Dermis blood vessel endothelial cell (primary cell): ENCODE results near the gene PTPRU. TPM values are rescaled to one million over a fixed set of nuclear protein-coding genes. Genes with fewer than 3 reads are reported as not detected.

Source experiments
- DNase-seq: peaks from one replicate; pipeline ENCODE4 v3.0.0; 2010
- total RNA-seq: library from RNA; depleted of rRNA; stranded (reverse); fragments of >200 nt; gene quantifications from 2 replicates; pipeline ENCODE4 v1.2.3, GENCODE V29; 2014

PTPRU gene
- total RNA-seq, 1 donor from 2014 or later: 2.4 TPM

DNA sequence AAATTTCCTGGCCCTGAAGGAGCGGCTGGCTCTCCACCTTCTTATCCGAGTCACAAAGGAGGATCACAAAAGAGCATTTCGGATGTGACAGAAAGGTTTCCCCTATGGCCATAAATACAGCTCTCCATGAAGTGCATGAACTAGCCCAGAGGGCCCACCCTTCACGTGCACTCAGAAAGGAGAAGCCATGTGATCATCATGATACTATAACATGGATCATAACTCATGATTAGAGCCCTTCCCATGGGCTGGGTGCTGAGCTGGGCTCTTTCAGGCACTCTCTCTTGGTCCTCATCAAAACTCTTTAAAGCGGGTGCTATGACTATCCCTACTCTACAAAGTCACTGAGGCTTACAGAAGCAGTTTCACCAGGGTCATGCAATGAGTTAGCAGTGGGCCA, 135.0 kb downstream of the PTPRU start:
- no peak for DNase-seq

DNA sequence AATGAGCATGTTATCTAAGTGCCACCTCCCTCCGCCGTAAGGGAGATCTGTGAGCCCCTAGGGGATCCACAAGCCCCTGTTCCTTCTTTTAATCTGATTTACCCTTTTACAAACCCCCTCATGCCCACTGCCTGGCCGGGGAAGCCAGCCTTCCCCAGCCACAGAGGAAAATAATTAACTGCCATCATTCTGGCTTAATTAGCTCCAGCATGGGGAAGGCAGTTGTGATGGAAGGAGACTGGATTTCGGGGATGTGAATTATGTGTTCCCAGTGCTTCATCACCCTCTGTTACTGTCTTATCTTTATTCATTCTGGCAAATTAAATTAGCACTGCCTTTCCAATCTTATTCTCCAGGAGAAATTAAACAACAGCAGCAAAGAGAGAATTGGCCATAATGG, 135.8 kb downstream of the PTPRU start:
- no peak for DNase-seq

Other genes starting within 250 kb of the PTPRU start
- 0.28 and 0.34 TPM in 2 replicates for gene TMEM200B, start 112.6 kb upstream of the PTPRU start, total RNA-seq
- gene SRSF4, start 54.6 kb upstream of the PTPRU start, total RNA-seq: 47.2 and 52.9 TPM in 2 replicates
- gene MECR, start 5.6 kb upstream of the PTPRU start, total RNA-seq: 10.6 and 18.4 TPM in 2 replicates